MM.1S (cell line): ENCODE data around the gene ARFGAP1.

ENCODE experiments used
- DNase-seq: peaks from one replicate; pipeline ENCODE4 v3.0.0-alpha.2; 2015
- H2AFZ ChIP-seq: fragments of 300-600 bp; sonication (generic); 2 replicates; pipeline ENCODE4 v1.6.0; 2016; ENCODE audit warnings: antibody characterized with exemption, low read length
- H3F3A ChIP-seq: fragments of 300-600 bp; sonication (generic); 2 replicates; pipeline ENCODE4 v1.6.1; 2016; ENCODE audit warnings: mild to moderate bottlenecking, antibody characterized with exemption, low read length, moderate library complexity, mixed read lengths; ENCODE audit not compliant: insufficient read depth
- H3K27ac ChIP-seq: fragments of 300-600 bp; sonication (generic); 2 replicates; pipeline ENCODE4 v1.5.1; 2016; ENCODE audit warnings: mild to moderate bottlenecking, low read length
- H3K27me3 ChIP-seq: fragments of 300-600 bp; sonication (generic); replicated peaks from 2 replicates; pipeline ENCODE4 v1.6.0; 2016; ENCODE audit warnings: low read length; ENCODE audit not compliant: insufficient read depth
- H3K36me3 ChIP-seq: fragments of 300-600 bp; sonication (generic); replicated peaks from 2 replicates; pipeline ENCODE4 v1.6.1; 2016; ENCODE audit warnings: mild to moderate bottlenecking, low read length, mixed read lengths; ENCODE audit not compliant: insufficient read depth
- H3K4me1 ChIP-seq: fragments of 300-600 bp; sonication (generic); 2 replicates; pipeline ENCODE4 v1.6.1; 2016; ENCODE audit warnings: low read length, mixed read lengths
- H3K4me2 ChIP-seq: fragments of 300-600 bp; sonication (generic); 2 replicates; pipeline ENCODE4 v1.6.0; 2016; ENCODE audit warnings: low read depth, low read length
- H3K4me3 ChIP-seq: fragments of 300-600 bp; sonication (generic); 2 replicates; pipeline ENCODE4 v1.5.1; 2016; ENCODE audit warnings: low read length, mixed read lengths
- H3K79me2 ChIP-seq: fragments of 300-600 bp; sonication (generic); 2 replicates; pipeline ENCODE4 v1.6.1; 2016; ENCODE audit warnings: mixed run types, low read length, mixed read lengths
- H3K9ac ChIP-seq: fragments of 300-600 bp; sonication (generic); 2 replicates; pipeline ENCODE4 v1.6.1; 2016; ENCODE audit warnings: low read length, mixed read lengths
- H3K9me2 ChIP-seq: fragments of 300-600 bp; sonication (generic); replicated peaks from 2 replicates; pipeline ENCODE4 v1.6.1; 2016; ENCODE audit warnings: mild to moderate bottlenecking, low read length, mixed read lengths; ENCODE audit not compliant: insufficient read depth
- H3K9me3 ChIP-seq: fragments of 300-600 bp; sonication (generic); replicated peaks from 2 replicates; pipeline ENCODE4 v1.6.1; 2016; ENCODE audit warnings: mild to moderate bottlenecking, low read length, mixed read lengths; ENCODE audit not compliant: insufficient read depth
- H4K20me1 ChIP-seq: fragments of 300-600 bp; sonication (generic); 2 replicates; pipeline ENCODE4 v1.6.1; 2016; ENCODE audit warnings: mild to moderate bottlenecking, low read length, moderate library complexity, mixed read lengths; ENCODE audit not compliant: insufficient read depth
- EZH2 ChIP-seq: fragments of 300-600 bp; sonication (generic); optimal IDR thresholded peaks from 2 replicates; pipeline ENCODE3; 2017; ENCODE audit warnings: low read depth, mild to moderate bottlenecking, antibody characterized with exemption, low read length, mixed read lengths
- EZH2phosphoT487 ChIP-seq: fragments of 300-600 bp; sonication (generic); IDR thresholded peaks from 2 replicates; pipeline ENCODE4 v1.6.1; 2018; ENCODE audit warnings: antibody characterized with exemption, low read length
- TF ChIP-seq, protein P1 (sequence below): fragments of 300-600 bp; sonication (generic); IDR thresholded peaks from 2 replicates; pipeline ENCODE4 v1.5.1; 2016; ENCODE audit warnings: antibody characterized with exemption, low read length, mixed read lengths

Gene ARFGAP1

DNA sequence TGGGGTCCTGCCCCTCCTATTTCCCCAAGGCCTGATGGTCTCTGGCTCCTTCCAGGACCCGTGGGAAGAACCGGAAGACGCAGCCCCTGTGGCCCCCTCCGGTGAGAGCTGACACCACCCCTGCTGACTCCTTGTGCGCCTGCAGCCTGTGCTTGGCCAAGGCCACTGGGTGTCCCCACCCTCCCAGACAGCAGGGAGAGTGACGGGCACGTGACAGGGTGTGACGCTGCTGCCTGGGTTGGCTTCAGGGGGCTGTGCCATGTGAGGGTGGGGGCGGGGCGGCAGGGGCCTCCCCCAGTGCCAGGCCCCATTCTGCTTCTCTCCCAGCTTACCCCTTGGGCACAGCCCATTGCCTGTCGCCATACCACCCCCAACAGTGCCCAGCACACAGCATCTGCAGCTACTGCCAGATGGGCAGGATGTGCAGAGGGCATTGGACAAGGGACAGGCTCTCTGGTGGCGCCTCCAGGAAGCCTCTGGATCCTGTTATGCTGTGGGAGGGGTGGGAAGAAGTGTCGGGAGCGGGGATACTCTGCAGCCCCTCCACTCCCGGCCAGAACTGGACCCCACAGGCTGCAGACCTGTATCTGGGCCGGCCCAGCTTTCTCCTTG lies 34.0 kb upstream of the ARFGAP1 start:
- no peaks in the 10 kb centered on the region for H3K79me2 ChIP-seq
- no peaks in the 10 kb centered on the region for H3K36me3 ChIP-seq
- H3K9ac ChIP-seq: no peak overlapping the region
- H3K27me3 ChIP-seq: peaks cover 97% of the 10 kb centered on the region
- no peak overlapping the region for H3K4me3 ChIP-seq
- DNase-seq: no peak
- H3F3A ChIP-seq: no peaks in the 10 kb centered on the region
- H3K4me1 ChIP-seq: no peaks in the 10 kb centered on the region
- no peaks in the 10 kb centered on the region for H3K9me2 ChIP-seq
- H4K20me1 ChIP-seq: no peaks in the 10 kb centered on the region
- no peak overlapping the region for H3K27ac ChIP-seq
- no peak overlapping the region for H2AFZ ChIP-seq
- TF ChIP-seq, protein P1, sequence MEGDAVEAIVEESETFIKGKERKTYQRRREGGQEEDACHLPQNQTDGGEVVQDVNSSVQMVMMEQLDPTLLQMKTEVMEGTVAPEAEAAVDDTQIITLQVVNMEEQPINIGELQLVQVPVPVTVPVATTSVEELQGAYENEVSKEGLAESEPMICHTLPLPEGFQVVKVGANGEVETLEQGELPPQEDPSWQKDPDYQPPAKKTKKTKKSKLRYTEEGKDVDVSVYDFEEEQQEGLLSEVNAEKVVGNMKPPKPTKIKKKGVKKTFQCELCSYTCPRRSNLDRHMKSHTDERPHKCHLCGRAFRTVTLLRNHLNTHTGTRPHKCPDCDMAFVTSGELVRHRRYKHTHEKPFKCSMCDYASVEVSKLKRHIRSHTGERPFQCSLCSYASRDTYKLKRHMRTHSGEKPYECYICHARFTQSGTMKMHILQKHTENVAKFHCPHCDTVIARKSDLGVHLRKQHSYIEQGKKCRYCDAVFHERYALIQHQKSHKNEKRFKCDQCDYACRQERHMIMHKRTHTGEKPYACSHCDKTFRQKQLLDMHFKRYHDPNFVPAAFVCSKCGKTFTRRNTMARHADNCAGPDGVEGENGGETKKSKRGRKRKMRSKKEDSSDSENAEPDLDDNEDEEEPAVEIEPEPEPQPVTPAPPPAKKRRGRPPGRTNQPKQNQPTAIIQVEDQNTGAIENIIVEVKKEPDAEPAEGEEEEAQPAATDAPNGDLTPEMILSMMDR: no peak
- TF ChIP-seq EZH2: no peak
- H3K9me3 ChIP-seq: no peaks in the 10 kb centered on the region
- H3K4me2 ChIP-seq: no peak overlapping the region

DNA sequence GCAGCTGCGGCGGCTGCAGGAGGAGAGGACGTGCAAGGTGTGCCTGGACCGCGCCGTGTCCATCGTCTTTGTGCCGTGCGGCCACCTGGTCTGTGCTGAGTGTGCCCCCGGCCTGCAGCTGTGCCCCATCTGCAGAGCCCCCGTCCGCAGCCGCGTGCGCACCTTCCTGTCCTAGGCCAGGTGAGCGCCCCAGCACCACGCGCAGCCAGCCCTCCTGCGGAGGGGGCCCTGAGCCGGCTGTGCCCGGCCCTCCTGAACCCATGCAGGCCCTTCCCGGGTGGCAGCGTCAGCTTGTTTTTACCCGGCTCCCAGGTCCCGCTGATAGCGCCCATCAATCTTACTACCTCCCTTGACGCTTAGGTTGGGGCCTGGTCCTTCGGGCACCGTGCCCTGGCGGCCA lies 33.2 kb upstream of the ARFGAP1 start:
- no peak for DNase-seq
- TF ChIP-seq, protein P1: no peak
- TF ChIP-seq EZH2phosphoT487: no peak
- no peak for TF ChIP-seq EZH2
- H3K4me2 ChIP-seq: no peak overlapping the region
- no peaks in the 10 kb centered on the region for H3K9me2 ChIP-seq
- H3K9me3 ChIP-seq: no peaks in the 10 kb centered on the region
- H3K9ac ChIP-seq: no peak overlapping the region
- H3K36me3 ChIP-seq: no peaks in the 10 kb centered on the region
- no peak overlapping the region for H3K27ac ChIP-seq
- H3F3A ChIP-seq: no peaks in the 10 kb centered on the region
- no peak overlapping the region for H3K4me3 ChIP-seq
- no peak overlapping the region for H2AFZ ChIP-seq
- peaks cover 97% of the 10 kb centered on the region for H3K27me3 ChIP-seq
- no peaks in the 10 kb centered on the region for H3K79me2 ChIP-seq
- no peaks in the 10 kb centered on the region for H3K4me1 ChIP-seq
- H4K20me1 ChIP-seq: no peaks in the 10 kb centered on the region

DNA sequence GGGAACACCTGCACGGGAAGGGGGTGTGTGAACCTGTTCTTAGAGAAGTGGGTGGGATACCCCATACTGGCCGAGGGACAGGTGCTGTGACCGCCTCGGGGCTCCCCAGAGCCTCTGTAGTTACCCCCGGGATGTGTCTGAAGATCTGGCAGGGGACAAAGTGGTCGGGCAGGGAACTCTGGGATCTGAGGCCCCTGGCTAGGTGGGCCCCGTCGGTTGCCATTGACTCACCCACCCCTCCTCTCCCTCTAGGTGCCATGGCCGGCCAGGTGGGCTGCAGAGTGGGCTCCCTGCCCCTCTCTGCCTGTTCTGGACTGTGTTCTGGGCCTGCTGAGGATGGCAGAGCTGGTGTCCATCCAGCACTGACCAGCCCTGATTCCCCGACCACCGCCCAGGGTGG lies 32.6 kb upstream of the ARFGAP1 start:
- Histone ChIP-seq H3K9me2 (no peaks in the 10 kb centered on the region), H3K9me3 (no peaks in the 10 kb centered on the region), H3K36me3 (no peaks in the 10 kb centered on the region), H3K27me3 (peaks cover 97% of the 10 kb centered on the region), H4K20me1 (no peaks in the 10 kb centered on the region), H3K4me2 (no peak overlapping the region), H3K4me1 (no peaks in the 10 kb centered on the region), H3K9ac (no peak overlapping the region), H2AFZ (no peak overlapping the region), H3F3A (no peaks in the 10 kb centered on the region), H3K79me2 (no peaks in the 10 kb centered on the region), H3K4me3 (no peak overlapping the region), H3K27ac (no peak overlapping the region)
- DNase-seq: no peak
- no peak for TF ChIP-seq EZH2
- TF ChIP-seq, protein P1: no peak
- no peak for TF ChIP-seq EZH2phosphoT487
